ENCODE results near the gene TAMM41.
"Not testable (repeated sequence)": the region's sequence is repeated elsewhere in the genome, so short reads cannot be mapped to it uniquely, and the experiment has no call there.

TAMM41 gene

GRCh38 chr3:11846281-11847266 is at the start of gene TAMM41:
Gene TAMM41 (minus strand): TSS chr3:11846885. CDS start chr3:11846636, 249 bp downstream.
- DNase-seq (ENCODE audit: low spot score): peak; percentile 88

DNA sequence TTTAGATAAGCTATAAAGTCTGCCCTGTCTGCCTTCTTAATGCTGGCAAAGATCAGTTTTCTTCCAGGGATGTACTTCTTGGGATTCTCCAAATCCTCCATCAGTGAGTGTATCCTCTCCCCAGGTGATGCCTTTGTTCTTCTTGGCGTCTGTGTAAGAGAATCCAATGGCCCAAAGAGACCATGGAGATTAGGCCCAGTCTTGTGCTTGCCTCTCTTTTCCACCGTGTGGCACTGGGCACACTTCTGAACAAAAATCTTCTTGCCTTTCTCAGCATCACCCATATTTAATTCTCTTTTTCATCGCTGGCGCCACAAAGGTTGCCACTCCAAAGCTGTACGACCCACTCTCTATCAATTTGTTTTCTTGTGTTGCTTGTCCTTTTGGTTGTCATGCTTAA is 32.2 kb upstream of the TAMM41 start:
- no peak for DNase-seq (ENCODE audit: low spot score)

DNA sequence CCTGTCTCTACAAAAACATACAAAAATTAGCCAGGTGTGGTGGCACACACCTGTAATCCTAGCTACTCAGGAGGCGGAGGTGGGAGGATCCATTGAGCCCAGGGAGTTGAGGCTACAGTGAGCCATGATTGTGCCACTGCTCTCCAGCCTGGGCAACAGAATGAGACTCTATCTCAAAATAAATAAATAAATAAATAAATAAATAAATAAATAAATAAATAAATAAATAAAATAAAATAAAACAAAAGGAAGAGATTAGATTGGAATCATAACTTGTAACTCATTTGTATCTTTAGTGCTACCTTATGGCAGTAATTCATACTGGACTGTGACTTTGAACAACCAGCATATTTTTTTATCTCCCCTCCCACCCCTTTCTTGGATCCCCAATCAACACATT is 28.0 kb upstream of the TAMM41 start:
- DNase-seq (ENCODE audit: low spot score): not testable (repeated sequence)

DNA sequence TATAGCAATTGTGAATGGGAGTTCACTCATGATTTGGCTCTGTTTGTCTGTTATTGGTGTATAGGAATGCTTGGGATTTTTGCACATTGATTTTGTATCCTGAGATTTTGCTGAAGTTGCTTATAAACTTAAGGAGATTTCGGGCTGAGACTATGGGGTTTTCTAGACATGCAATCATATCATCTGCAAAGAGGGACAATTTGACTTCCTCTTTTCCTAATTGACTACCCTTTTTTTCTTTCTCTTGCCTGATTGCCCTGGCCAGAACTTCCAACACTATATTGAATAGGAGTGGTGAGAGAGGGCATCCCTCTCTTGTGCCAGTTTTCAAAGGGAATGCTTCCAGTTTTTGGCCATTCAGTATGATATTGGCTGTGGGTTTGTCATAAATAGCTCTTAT is 17.1 kb upstream of the TAMM41 start:
- DNase-seq (ENCODE audit: low spot score): not testable (repeated sequence)

DNA sequence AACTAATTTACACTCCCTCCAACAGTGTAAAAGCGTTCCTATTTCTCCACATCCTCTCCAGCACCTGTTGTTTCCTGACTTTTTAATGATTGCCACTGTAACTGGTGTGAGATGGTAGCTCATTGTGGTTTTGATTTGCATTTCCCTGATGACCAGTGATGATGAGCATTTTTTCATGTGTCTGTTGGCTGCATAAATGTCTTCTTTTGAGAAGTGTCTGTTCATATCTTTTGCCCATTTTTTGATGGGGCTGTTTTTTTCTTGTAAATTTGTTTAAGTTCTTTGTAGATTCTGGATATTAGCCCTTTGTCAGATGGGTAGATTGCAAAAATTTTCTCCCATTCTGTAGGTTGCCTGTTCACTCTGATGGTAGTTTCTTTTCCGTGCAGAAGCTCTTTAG is 15.9 kb upstream of the TAMM41 start:
- DNase-seq (ENCODE audit: low spot score): not testable (repeated sequence)

DNA sequence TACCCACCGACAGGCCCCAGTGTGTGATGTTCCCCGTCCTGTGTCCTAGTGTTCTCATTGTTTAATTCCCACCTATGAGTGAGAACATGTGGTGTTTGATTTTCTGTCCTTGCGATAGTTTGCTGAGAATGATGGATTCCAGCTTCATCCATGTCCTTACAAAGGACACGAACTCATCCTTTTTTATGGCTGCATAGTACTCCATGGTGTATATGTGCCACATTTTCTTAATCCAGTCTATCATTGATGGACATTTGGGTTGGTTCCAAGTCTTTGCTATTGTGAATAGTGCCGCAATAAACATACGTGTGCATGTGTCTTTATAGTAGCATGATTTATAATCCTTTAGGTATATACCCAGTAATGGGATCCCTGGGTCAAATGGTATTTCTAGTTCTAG is 15.5 kb upstream of the TAMM41 start:
- not testable (repeated sequence) for DNase-seq (ENCODE audit: low spot score)

- DNase-seq (ENCODE audit: low spot score): not testable (repeated sequence)
These were observed 13.5 kb upstream of the TAMM41 start for GRCh38 chr3:11860213-11860612.

GRCh38 chr3:11853450-11853849 is 6.8 kb upstream of the TAMM41 start:
- DNase-seq (ENCODE audit: low spot score): no peak

DNA sequence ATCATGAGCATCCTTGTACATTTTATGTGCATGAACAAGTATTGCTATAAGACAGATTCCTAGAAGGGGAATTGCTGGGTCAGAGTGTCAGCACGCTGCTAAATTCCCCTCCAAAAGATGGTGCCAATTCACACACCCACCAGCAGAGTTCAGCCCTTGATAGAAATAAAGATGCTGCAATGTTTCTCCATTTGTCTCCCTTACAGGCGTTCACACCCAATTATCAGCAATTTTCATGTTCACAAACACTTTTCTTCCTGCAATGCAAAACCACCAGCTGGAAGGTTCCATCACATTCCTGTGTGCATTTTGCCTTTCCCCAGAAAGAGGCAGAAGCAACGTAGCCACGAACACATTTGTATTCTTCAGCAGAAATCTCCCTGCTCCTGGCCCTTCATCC is 3.3 kb upstream of the TAMM41 start:
- DNase-seq (ENCODE audit: low spot score): no peak

DNA sequence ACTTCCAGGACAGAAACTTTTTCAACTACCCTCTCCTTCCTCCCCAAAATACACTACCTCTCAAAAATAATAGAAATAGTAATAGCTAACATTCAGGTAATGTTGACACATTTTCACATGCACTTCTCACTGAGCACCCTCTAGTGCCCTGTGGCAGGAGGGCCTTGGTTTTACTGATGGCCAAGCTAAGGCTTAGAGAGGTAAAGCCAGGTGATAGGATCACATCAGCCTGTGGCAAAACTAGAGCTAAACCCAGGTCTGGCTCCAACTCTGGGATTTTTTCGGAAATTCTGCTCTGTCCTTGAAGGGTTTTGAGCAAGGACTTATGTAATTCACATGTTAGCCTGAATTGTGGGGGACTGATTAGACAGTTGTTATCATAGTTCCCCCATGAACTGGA is 922 bp upstream of the TAMM41 start:
- DNase-seq (ENCODE audit: low spot score): no peak

DNA sequence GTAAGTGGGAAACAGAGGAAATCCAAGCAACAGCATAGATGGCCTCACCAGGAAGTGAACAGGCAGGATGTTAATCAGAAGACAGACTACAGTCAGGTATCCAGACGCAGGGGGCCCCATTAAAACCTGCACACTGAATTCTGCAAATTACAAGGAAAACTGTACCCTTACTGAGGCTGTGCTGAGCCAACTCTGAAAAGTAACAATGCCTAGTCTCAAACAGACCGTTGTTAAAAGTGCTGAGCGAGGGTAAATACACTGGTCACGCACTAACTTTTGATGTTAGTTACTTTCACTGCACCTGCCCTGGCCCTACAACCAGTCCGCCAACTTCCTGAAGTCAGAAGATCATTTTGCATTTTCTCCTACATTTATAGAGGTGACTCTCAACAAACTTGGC is 1.0 kb downstream of the TAMM41 start:
- peak; percentile 20 for DNase-seq (ENCODE audit: low spot score)

DNA sequence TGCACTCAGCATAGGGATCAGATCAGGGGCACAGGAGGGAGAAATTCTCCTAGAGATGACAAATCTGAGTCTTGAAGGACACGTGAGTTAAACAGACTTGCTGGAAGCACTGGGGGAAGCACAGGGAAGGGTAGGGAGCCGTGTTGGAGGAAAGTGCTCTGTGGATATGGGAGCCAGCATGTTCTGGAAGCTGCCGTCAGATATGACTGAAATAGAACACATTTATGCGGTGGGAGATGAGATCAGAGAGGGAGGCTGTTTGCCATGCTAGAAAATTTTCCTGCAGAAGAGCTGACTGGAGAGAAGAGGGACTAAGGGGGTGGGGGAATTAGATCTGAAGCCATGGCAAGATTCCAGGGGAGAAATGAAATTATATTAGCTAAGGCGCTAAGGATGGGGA is 1.8 kb downstream of the TAMM41 start:
- no peak for DNase-seq (ENCODE audit: low spot score)

GRCh38 chr3:11835028-11835639 is 11.6 kb downstream of the TAMM41 start:
- DNase-seq (ENCODE audit: low spot score): peak; percentile 19

DNA sequence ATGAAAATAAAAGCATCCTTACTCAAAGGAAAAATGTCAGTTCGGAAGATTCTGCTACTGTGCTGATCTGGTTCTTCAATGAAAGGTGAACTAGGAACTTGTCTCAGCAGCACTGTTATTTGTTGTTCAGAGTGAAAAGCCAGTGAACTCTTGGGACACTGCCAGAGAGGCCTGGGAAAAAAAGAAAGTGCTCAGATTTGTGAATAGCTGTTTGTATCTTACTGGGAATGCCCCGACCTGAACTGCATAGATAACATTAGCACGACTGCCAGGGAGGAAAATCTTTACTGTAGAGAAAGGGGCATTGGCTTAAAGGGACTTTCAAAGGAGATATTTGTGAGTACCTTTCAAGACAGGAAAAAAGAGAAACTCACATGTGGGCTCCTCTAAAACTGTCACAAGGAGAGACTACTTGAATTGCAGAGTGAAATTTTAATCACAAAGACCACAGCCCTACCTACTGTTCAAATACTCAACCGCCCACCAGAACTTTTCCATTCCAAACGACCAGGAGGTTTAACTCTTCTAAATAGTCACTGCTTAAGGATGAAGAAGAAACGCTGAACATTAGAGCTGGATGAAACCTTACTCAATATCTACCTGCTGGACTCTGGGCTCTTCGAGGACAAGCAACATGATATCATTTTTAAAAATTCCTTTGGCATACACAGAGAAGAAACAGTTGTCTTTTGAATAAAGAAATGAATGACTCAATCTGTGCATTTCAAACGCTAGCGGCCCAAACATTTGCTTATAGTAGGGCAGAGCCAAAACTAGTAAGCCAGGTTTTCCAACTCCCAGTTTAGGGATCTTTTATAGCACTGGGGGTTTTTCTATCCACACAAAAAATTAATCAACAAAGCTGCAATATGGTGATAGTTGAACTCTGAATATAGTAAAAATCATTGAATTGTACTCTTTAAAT is 13.4 kb downstream of the TAMM41 start:
- DNase-seq (ENCODE audit: low spot score): no peak

GRCh38 chr3:11829416-11829815 is 17.3 kb downstream of the TAMM41 start:
- peak; percentile 3 for DNase-seq (ENCODE audit: low spot score)

DNA sequence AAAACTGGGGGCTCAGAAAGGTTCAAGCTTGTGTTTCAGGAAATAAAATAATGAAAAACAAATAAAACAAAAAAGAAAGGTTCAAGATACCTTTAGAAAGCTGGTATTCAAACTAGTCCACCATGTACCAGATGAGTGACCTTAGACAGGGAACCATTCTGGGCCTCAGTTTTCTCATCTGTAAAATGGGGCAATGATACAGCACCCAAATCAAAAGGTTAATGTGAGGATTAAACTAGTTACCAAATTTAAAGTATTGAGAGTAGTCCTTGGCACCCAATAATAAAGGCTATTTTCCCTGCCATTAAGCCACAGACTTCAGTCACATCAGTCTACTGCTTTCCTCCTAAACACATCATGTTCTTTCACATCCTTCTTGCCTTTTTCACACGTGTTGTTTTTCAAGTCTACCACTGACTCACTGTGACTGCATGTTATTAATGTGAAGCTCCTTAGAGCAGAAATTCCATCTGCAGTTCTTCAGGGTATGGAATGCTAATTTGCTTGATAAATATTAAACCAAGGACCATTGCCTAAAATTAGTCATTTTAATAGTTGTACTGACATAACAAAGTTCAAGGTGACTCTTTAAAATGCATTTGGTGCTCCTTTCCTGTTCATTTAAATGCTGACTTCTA is 19.9 kb downstream of the TAMM41 start:
- DNase-seq (ENCODE audit: low spot score): no peak

DNA sequence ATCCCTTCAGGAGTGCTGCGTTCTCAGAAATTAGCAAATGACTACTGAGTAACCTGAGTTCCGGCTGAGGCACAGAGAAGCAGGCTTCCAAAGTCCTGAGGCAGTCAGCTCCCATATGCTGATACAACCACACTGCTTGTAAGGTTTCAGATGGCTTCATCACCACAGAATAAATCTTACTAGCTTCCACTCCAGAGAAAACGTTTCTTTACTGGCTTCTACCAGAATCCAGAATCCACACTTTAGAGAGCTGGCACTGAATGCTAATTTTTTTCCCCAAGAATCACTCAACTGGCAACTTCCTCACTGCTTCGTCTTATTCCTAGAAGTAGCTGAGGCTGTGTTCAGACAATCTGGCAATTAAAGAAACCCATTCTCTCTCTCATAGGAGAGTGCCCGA is 21.4 kb downstream of the TAMM41 start:
- no peak for DNase-seq (ENCODE audit: low spot score)

DNA sequence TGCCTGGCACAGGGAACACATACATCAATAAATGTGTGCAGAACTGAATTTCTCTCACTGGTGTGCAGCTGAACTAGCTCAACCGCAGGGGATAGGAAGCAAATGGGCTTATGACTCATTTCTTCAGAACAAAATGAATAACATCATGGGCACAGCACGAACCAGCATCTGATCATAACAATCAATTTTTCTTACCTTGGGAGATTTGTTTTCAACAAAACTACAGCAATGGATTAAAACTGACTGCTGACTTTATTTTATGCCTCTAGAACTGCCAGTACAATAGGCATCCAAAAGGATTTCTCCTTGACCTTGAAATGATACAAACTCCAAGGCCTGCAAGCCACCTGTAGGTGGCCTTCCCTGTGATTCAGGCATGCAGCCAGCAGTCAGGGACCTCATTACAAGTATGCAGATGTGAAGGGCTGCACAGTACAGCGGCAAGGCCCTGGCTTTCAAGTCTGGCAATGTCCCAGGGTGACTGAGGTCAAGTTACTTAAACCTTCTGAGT is 26.1 kb downstream of the TAMM41 start:
- DNase-seq (ENCODE audit: low spot score): no peak

DNA sequence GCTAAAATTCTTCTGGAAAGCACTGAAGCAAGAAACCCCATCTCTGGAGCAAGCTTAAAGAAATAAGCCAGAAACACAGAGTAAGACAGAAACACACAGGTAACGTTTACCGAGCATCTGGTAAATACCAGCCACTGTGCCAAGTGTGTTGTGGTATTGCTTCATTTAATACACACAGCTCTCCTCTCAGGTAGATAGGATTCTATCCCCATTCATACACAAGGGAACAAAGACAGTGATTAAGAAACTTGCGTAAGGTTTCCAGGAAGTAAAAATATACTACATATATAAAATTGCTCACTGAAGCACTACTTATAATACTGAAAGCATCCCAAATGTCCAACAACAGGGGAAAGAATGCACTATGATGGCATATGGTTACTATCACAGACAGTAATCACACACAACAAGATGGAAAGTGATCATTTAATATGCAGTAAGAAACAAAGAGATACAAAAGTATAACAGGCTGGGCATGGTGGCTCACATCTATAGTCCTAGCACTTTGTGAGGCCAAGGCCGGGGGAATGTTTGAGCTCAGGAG is 27.5 kb downstream of the TAMM41 start:
- no peak for DNase-seq (ENCODE audit: low spot score)

DNA sequence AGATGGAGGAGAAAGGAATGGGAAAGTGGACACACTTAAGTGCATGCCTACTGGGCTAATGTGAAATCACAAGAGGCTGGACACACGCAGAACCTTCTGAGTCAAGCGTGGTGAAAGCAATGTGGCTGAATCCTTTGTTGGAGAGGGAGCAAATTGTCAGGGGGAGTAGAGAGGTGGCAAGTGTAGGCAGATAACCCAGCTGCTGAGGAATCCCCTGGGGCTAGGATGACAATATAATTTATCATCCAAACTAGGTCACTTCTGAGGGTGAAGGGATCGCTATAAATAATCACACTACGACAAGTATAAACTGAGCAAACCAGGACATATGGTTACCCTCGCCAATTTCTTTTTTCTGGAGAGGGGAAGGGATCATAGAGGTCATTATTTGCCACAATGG is 28.7 kb downstream of the TAMM41 start:
- DNase-seq (ENCODE audit: low spot score): no peak

DNA sequence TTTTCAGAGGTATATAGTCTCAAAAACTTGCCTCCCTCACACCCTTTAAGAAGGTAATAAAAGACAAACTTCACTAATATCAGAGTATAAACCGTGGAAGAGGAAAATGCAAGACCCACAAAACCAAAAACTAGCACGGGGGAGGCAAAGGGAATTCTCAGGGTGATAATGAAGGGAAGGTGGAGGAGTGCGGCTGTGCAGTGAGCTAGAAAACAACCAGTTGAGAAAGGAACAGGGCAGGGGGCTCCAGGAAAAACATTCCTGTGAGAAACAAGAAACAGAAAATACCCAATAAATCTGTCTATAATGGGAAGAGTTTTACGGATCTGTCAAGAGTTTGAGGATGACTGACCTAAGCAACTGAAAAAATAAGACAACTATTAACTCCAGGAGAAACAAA is 31.6 kb downstream of the TAMM41 start:
- no peak for DNase-seq (ENCODE audit: low spot score)
